Smooth muscle cell (in vitro differentiated cells): ENCODE measurements around the gene UBE2H. TPM values are rescaled to one million over a fixed set of nuclear protein-coding genes. Genes with fewer than 3 reads are reported as not detected.

Experiments used
- DNase-seq: peaks from one replicate; lab custom pipeline; 2025; ENCODE audit not compliant: unreplicated experiment; lab: John Stamatoyannopoulos, UW
- H2AFZ ChIP-seq: fragments of 200-600 bp; sonication (generic); 2 replicates; pipeline ENCODE4 v1.6.0; 2016; ENCODE audit warnings: antibody characterized with exemption, low read depth, mild to moderate bottlenecking
- H3F3A ChIP-seq: fragments of 200-600 bp; sonication (generic); 2 replicates; pipeline ENCODE4 v1.6.0; 2017; ENCODE audit warnings: antibody characterized with exemption, low read depth
- H3K27ac ChIP-seq: fragments of 200-600 bp; sonication (generic); 2 replicates; pipeline ENCODE4 v1.5.1; 2016; ENCODE audit warnings: low read depth, mild to moderate bottlenecking
- H3K27me3 ChIP-seq: fragments of 200-600 bp; sonication (generic); 2 replicates; pipeline ENCODE4 v1.6.1; 2016; ENCODE audit warnings: low read depth, mild to moderate bottlenecking
- H3K36me3 ChIP-seq: fragments of 200-600 bp; sonication (generic); 2 replicates; pipeline ENCODE4 v1.5.1; 2016; ENCODE audit warnings: low read depth
- H3K4me1 ChIP-seq: fragments of 200-600 bp; sonication (generic); 2 replicates; pipeline ENCODE4 v1.5.1; 2016; ENCODE audit warnings: low read depth
- H3K4me2 ChIP-seq: fragments of 200-600 bp; sonication (generic); 2 replicates; pipeline ENCODE4 v1.6.0; 2016; ENCODE audit warnings: mild to moderate bottlenecking
- H3K4me3 ChIP-seq: fragments of 200-600 bp; sonication (generic); 2 replicates; pipeline ENCODE4 v1.5.1; 2016; ENCODE audit warnings: mild to moderate bottlenecking
- H3K79me2 ChIP-seq: fragments of 200-600 bp; sonication (generic); 2 replicates; pipeline ENCODE4 v1.6.0; 2016; ENCODE audit warnings: low read depth, mild to moderate bottlenecking
- H3K9ac ChIP-seq: fragments of 200-600 bp; sonication (generic); 2 replicates; pipeline ENCODE4 v1.6.0; 2016; ENCODE audit warnings: low read depth
- H3K9me3 ChIP-seq: fragments of 200-600 bp; sonication (generic); replicated peaks from 2 replicates; pipeline ENCODE4 v1.5.1; 2016; ENCODE audit warnings: low read depth
- H4K20me1 ChIP-seq: fragments of 200-600 bp; sonication (generic); 2 replicates; pipeline ENCODE4 v1.6.0; 2016; ENCODE audit warnings: low read depth
- CTCF ChIP-seq: fragments of 200-600 bp; sonication (generic); IDR thresholded peaks from 2 replicates; pipeline ENCODE4 v1.5.1; 2017; ENCODE audit warnings: borderline replicate concordance, mild to moderate bottlenecking, antibody characterized with exemption; ENCODE audit not compliant: insufficient read depth, poor library complexity, severe bottlenecking
- WGBS: methylation state at CpG from one replicate; pipeline ENCODE4 v1.1.7; 2016; ENCODE audit warnings: low lambda C conversion rate; 5-methylcytosine and 5-hydroxymethylcytosine counted together
- polyA plus RNA-seq: library from polyadenylated mRNA; unstranded; fragments of >200 nt; fragmentation: Nextera tagmentation; extraction: Ambion mirVana; gene quantifications from 2 replicates; pipeline ENCODE4 v1.2.1, GENCODE V29; 2016
- total RNA-seq: library from RNA; depleted of rRNA; stranded (reverse); fragments of >200 nt; gene quantifications from 2 replicates; pipeline ENCODE4 v1.2.3, GENCODE V29; 2014

Gene UBE2H
- total and polyA plus RNA-seq, 2 experiments from 2014 or later: 66.1 to 94.5 TPM

- Histone ChIP-seq H3K4me2 (peak overlapping the region; percentile 97), H3K4me3 (peak overlapping the region; percentile 97), H3K27ac (peak overlapping the region; percentile 94), H3K9ac (peak overlapping the region; percentile 98), H3K4me1 (peaks cover 13% of the 10 kb centered on the region), H3F3A (peaks cover 16% of the 10 kb centered on the region), H2AFZ (no peak overlapping the region), H3K9me3 (no peaks in the 10 kb centered on the region), H3K79me2 (peaks cover 60% of the 10 kb centered on the region), H3K36me3 (no peaks in the 10 kb centered on the region), H4K20me1 (peaks cover 59% of the 10 kb centered on the region), H3K27me3 (no peaks in the 10 kb centered on the region)
- no peak for TF ChIP-seq CTCF
- no peak for DNase-seq
- 21% methylated on average over 1 of the region's 1 CpG for whole genome bisulfite sequencing
Measured at GRCh38 chr7:129950933-129951225, 1.9 kb downstream of the UBE2H start.

GRCh38 chr7:129950191-129950932 is 2.4 kb downstream of the UBE2H start:
- peaks cover 16% of the 10 kb centered on the region for H3F3A ChIP-seq
- H3K9me3 ChIP-seq: no peaks in the 10 kb centered on the region
- no peak for TF ChIP-seq CTCF
- peak overlapping the region; percentile 97 for H3K4me3 ChIP-seq
- H4K20me1 ChIP-seq: peaks cover 64% of the 10 kb centered on the region
- peak overlapping the region; percentile 97 for H3K4me2 ChIP-seq
- peaks cover 13% of the 10 kb centered on the region for H3K4me1 ChIP-seq
- H3K9ac ChIP-seq: peak overlapping the region; percentile 98
- H3K27ac ChIP-seq: peak overlapping the region; percentile 94
- H3K27me3 ChIP-seq: no peaks in the 10 kb centered on the region
- peaks cover 65% of the 10 kb centered on the region for H3K79me2 ChIP-seq
- no peak for DNase-seq
- no peaks in the 10 kb centered on the region for H3K36me3 ChIP-seq
- WGBS: 8% methylated on average over 9 of the region's 9 CpGs
- H2AFZ ChIP-seq: no peak overlapping the region

GRCh38 chr7:129949292-129950133 is 3.2 kb downstream of the UBE2H start:
- H3K79me2 ChIP-seq: peaks cover 73% of the 10 kb centered on the region
- peak overlapping the region; percentile 98 for H3K9ac ChIP-seq
- H3K4me2 ChIP-seq: peak overlapping the region; percentile 97

More at GRCh38 chr7:129949292-129950133, 3.2 kb downstream of the UBE2H start:
- no peaks in the 10 kb centered on the region for H3K36me3 ChIP-seq
- 3% methylated on average over 10 of the region's 10 CpGs for WGBS
- peaks cover 13% of the 10 kb centered on the region for H3K4me1 ChIP-seq
- H3K4me3 ChIP-seq: peak overlapping the region; percentile 97
- peaks cover 72% of the 10 kb centered on the region for H4K20me1 ChIP-seq
- H3F3A ChIP-seq: peaks cover 16% of the 10 kb centered on the region
- DNase-seq: no peak
- no peaks in the 10 kb centered on the region for H3K9me3 ChIP-seq
- H3K27ac ChIP-seq: peak overlapping the region; percentile 94
- no peaks in the 10 kb centered on the region for H3K27me3 ChIP-seq
- no peak for TF ChIP-seq CTCF
- no peak overlapping the region for H2AFZ ChIP-seq
